SK-N-SH (cell line): ENCODE data around the gene KAT6B. TPM values are rescaled to one million over a fixed set of nuclear protein-coding genes. Genes with fewer than 3 reads are reported as not detected.

Experiments used
- CTCF ChIA-PET: fragments of 300-600, 350-600 bp; formaldehyde crosslinking; extraction: SDS; loops from one replicate; lab custom pipeline; 2021; lab: Yijun Ruan, JAX
- POLR2A ChIA-PET: fragments of 350-600 bp; sonication (Branson Sonifier 250); formaldehyde crosslinking; extraction: SDS; loops from one replicate; lab custom pipeline; 2020; ENCODE audit warnings: antibody characterized with exemption, inconsistent platforms; lab: Yijun Ruan, JAX
- DNase-seq: peaks from one replicate; pipeline ENCODE4 v3.0.0; 2012
- H2AFZ ChIP-seq: fragments of 200-600 bp; sonication (generic); 2 replicates; pipeline ENCODE4 v1.8.1; 2016; ENCODE audit warnings: antibody characterized with exemption, mild to moderate bottlenecking, low read depth
- H3F3A ChIP-seq: fragments of 200-600 bp; sonication (generic); replicated peaks from 2 replicates; pipeline ENCODE3; 2016; ENCODE audit warnings: antibody characterized with exemption, mild to moderate bottlenecking; ENCODE audit not compliant: insufficient read depth
- H3K27ac ChIP-seq, 2 experiments: fragments of 200-500 bp in 1 of 2; fragments of 200-600 bp in 1 of 2; sonication (Bioruptor generic) in 1 of 2; sonication (generic), shearing (Covaris generic) in 1 of 2; 2 replicates each; pipeline versions ENCODE4 v1.5.1 to v1.6.1; 2014 to 2016; ENCODE audit warnings: low read depth in 2 of 2, inconsistent platforms in 1 of 2, low read length in 1 of 2, mild to moderate bottlenecking in 1 of 2, mixed read lengths in 1 of 2
- H3K27me3 ChIP-seq: fragments of 200-600 bp; sonication (generic), shearing (Covaris generic); 2 replicates; pipeline ENCODE4 v1.6.1; 2016; ENCODE audit warnings: mixed run types; ENCODE audit not compliant: insufficient read depth
- H3K36me3 ChIP-seq, 2 experiments: fragments of 200-500 bp in 1 of 2; fragments of 200-600 bp in 1 of 2; sonication (Bioruptor generic) in 1 of 2; sonication (generic) in 1 of 2; replicated peaks in 1 of 2; 2 replicates each; pipeline versions ENCODE3 to v1.5.1; 2014 to 2016; ENCODE audit warnings: low read length in 1 of 2, mild to moderate bottlenecking in 1 of 2; ENCODE audit not compliant: insufficient read depth in 2 of 2, control insufficient read depth in 1 of 2
- H3K4me1 ChIP-seq, 2 experiments: fragments of 200-500 bp in 1 of 2; fragments of 200-600 bp in 1 of 2; sonication (Bioruptor generic) in 1 of 2; sonication (generic), shearing (Covaris generic) in 1 of 2; 2 replicates each; pipeline versions ENCODE4 v1.5.1 to v1.6.1; 2014 to 2016; ENCODE audit warnings: low read depth in 1 of 2, low read length in 1 of 2, mixed run types in 1 of 2; ENCODE audit not compliant: insufficient read depth in 2 of 2, control insufficient read depth in 1 of 2
- H3K4me2 ChIP-seq: fragments of 200-600 bp; sonication (generic), shearing (Covaris generic); 2 replicates; pipeline ENCODE4 v1.6.1; 2017; ENCODE audit warnings: mixed run types
- H3K4me3 ChIP-seq, 2 experiments: fragments of 200-500 bp in 1 of 2; fragments of 200-600 bp in 1 of 2; sonication (Bioruptor generic) in 1 of 2; sonication (generic), shearing (Covaris generic) in 1 of 2; 2 replicates each; pipeline versions ENCODE4 v1.5.1 to v1.8.1; 2014 to 2016; ENCODE audit warnings: low read depth in 2 of 2, inconsistent platforms in 1 of 2, low read length in 1 of 2, mild to moderate bottlenecking in 1 of 2, mixed read lengths in 1 of 2, moderate library complexity in 1 of 2
- H3K79me2 ChIP-seq: fragments of 200-600 bp; sonication (generic); 2 replicates; pipeline ENCODE4 v1.8.1; 2017; ENCODE audit warnings: mild to moderate bottlenecking; ENCODE audit not compliant: insufficient read depth
- H3K9ac ChIP-seq: fragments of 200-600 bp; sonication (generic); 2 replicates; pipeline ENCODE4 v1.6.1; 2017; ENCODE audit warnings: mixed run types
- H3K9me2 ChIP-seq: fragments of 200-600 bp; sonication (generic); 2 replicates; pipeline ENCODE4 v1.6.1; 2017; ENCODE audit warnings: mixed run types
- H3K9me3 ChIP-seq: fragments of 200-600 bp; sonication (generic); 2 replicates; pipeline ENCODE4 v1.6.1; 2017; ENCODE audit warnings: mixed run types, mild to moderate bottlenecking, moderate library complexity
- H4K20me1 ChIP-seq: fragments of 200-600 bp; sonication (generic); 2 replicates; pipeline ENCODE4 v1.6.1; 2017; ENCODE audit warnings: mild to moderate bottlenecking, mixed run types; ENCODE audit not compliant: insufficient read depth
- CHD2 ChIP-seq: fragments of 150-350 bp; IDR thresholded peaks from 2 replicates; pipeline ENCODE4 v1.6.1; 2018; ENCODE audit warnings: low read length; ENCODE audit not compliant: partially characterized antibody
- ELF1 ChIP-seq: IDR thresholded peaks from 2 replicates; pipeline ENCODE4 v1.4.0; 2012
- EP300 ChIP-seq, 2 experiments: IDR thresholded peaks; 2 replicates each; pipeline versions ENCODE4 v1.4.0 to v1.6.1; 2012; ENCODE audit warnings: borderline replicate concordance in 1 of 2, low read depth in 1 of 2, low read length in 1 of 2
- EZH2phosphoT487 ChIP-seq: fragments of 200-600 bp; sonication (generic); IDR thresholded peaks from 2 replicates; pipeline ENCODE4 v1.6.1; 2017; ENCODE audit warnings: low read depth, mixed run types, mild to moderate bottlenecking, antibody characterized with exemption, moderate library complexity, borderline replicate concordance
- FOXJ3 ChIP-seq: sonication (generic); formaldehyde crosslinking; IDR thresholded peaks from 2 replicates; pipeline ENCODE4 v1.5.1; 2020; ENCODE audit warnings: mild to moderate bottlenecking, missing genetic modification reagents
- FOXM1 ChIP-seq: IDR thresholded peaks from 2 replicates; pipeline ENCODE4 v1.4.0; 2012; ENCODE audit warnings: low read depth, mild to moderate bottlenecking
- GATA2 ChIP-seq: sonication (generic); formaldehyde crosslinking; IDR thresholded peaks from 2 replicates; pipeline ENCODE4 v1.5.0; 2020; ENCODE audit warnings: mild to moderate bottlenecking, missing genetic modification reagents
- MAX ChIP-seq: IDR thresholded peaks from 2 replicates; pipeline ENCODE4 v1.4.0; 2012; ENCODE audit warnings: low read depth
- MEF2A ChIP-seq: IDR thresholded peaks from 2 replicates; pipeline ENCODE4 v1.4.0; 2012; ENCODE audit warnings: low read depth, borderline replicate concordance
- MXI1 ChIP-seq: IDR thresholded peaks from 2 replicates; pipeline ENCODE4 v1.6.1; 2012; ENCODE audit warnings: mild to moderate bottlenecking, low read depth, low read length, improper control_type of control experiment
- NRF1 ChIP-seq: IDR thresholded peaks from 2 replicates; pipeline ENCODE4 v1.6.1; 2012; ENCODE audit warnings: low read depth, mild to moderate bottlenecking, low read length
- PBX3 ChIP-seq: IDR thresholded peaks from 2 replicates; pipeline ENCODE4; 2012
- POLR2AphosphoS5 ChIP-seq: IDR thresholded peaks from 2 replicates; pipeline ENCODE4 v1.6.1; 2012; ENCODE audit warnings: low read depth, low read length
- RAD21 ChIP-seq: IDR thresholded peaks from 2 replicates; pipeline ENCODE4 v1.6.1; 2012; ENCODE audit warnings: mild to moderate bottlenecking, low read length
- REST ChIP-seq: IDR thresholded peaks from 2 replicates; pipeline ENCODE4 v1.6.1; 2012; ENCODE audit warnings: mild to moderate bottlenecking, low read depth, low read length, moderate library complexity
- RFX5 ChIP-seq: IDR thresholded peaks from 2 replicates; pipeline ENCODE4 v1.6.1; 2012; ENCODE audit warnings: mild to moderate bottlenecking, improper control_type of control experiment, low read length
- TAF1 ChIP-seq: IDR thresholded peaks from 2 replicates; pipeline ENCODE4 v1.6.1; 2012; ENCODE audit warnings: low read depth, mild to moderate bottlenecking, low read length, moderate library complexity, borderline replicate concordance
- USF1 ChIP-seq: IDR thresholded peaks from 2 replicates; pipeline ENCODE4 v1.4.0; 2012; ENCODE audit warnings: low read depth, borderline replicate concordance
- USF2 ChIP-seq: fragments of 150-350 bp; IDR thresholded peaks from 2 replicates; pipeline ENCODE4 v1.6.1; 2017; ENCODE audit warnings: antibody characterized with exemption, low read length, low read depth, borderline replicate concordance
- ZBTB33 ChIP-seq: IDR thresholded peaks from 2 replicates; pipeline ENCODE4 v1.4.0; 2012; ENCODE audit warnings: low read depth, borderline replicate concordance
- WGBS: methylation state at CpG from one replicate; pipeline ENCODE4 v1.1.6; 2017; ENCODE audit warnings: low lambda C conversion rate; 5-methylcytosine and 5-hydroxymethylcytosine counted together
- polyA plus RNA-seq, 3 experiments: library from polyadenylated mRNA; depleted of rRNA; stranded (reverse); fragments of >200 nt; gene quantifications; 2 replicates each; pipeline ENCODE4 v1.2.3, GENCODE V29; 2012

The KAT6B gene
- polyA plus RNA-seq, 1 of the 3 experiments (the other 2 are of a cell fraction) = 4.3 TPM

- ChIA-PET CTCF (no interaction called here), POLR2A (no interaction called here)
- H3K9me3 ChIP-seq = no peaks in the 10 kb centered on the region
- no peak overlapping the region for H3K4me3 ChIP-seq
- H3K4me2 ChIP-seq = no peak overlapping the region
- H3K27me3 ChIP-seq = no peaks in the 10 kb centered on the region
- TF ChIP-seq PBX3 (no peak), RAD21 (no peak), ZBTB33 (no peak), POLR2AphosphoS5 (no peak), EP300 (IDR thresholded peaks at IDR 0.05; ENCODE audit: borderline replicate concordance in 1 of 2, low read depth in 1 of 2, low read length in 1 of 2) (no peak), FOXJ3 (CRISPR knock-in tag) (no peak), MXI1 (no peak), FOXM1 (no peak), RFX5 (no peak), ELF1 (no peak), CHD2 (no peak), GATA2 (no peak), NRF1 (no peak), TAF1 (no peak), EZH2phosphoT487 (no peak)
- no peaks in the 10 kb centered on the region for H3F3A ChIP-seq
- peaks cover 0 to 4% of the 10 kb centered on the region in 2 experiments for H3K36me3 ChIP-seq
- H3K4me1 ChIP-seq = peaks cover 0 to 8% of the 10 kb centered on the region in 2 experiments; a peak in 1 of 4 replicates
- no peak overlapping the region for H3K9ac ChIP-seq
- peaks cover 57% of the 10 kb centered on the region for H3K79me2 ChIP-seq
- H3K27ac ChIP-seq = no peak overlapping the region
- 100% methylated on average over 1 of the region's 1 CpG for WGBS
- DNase-seq = no peak
- peaks cover 22% of the 10 kb centered on the region; the same call in 1 of the 2 replicates for H4K20me1 ChIP-seq
- H3K9me2 ChIP-seq = no peaks in the 10 kb centered on the region
- H2AFZ ChIP-seq = no peak overlapping the region
Observed at GRCh38 chr10:74874649-74875048, 48.2 kb downstream of the KAT6B start.

GRCh38 chr10:74875068-74875467, 48.7 kb downstream of the KAT6B start:
- Histone ChIP-seq H3K4me1 (peaks cover 0 to 10% of the 10 kb centered on the region in 2 experiments; a peak in 1 of 4 replicates), H3K9me2 (no peaks in the 10 kb centered on the region), H3K9me3 (no peaks in the 10 kb centered on the region), H3K4me3 (no peak overlapping the region), H3K27me3 (no peaks in the 10 kb centered on the region), H3K9ac (no peak overlapping the region), H3K27ac (no peak overlapping the region), H3K79me2 (peaks cover 53% of the 10 kb centered on the region), H3K36me3 (peaks cover 0 to 2% of the 10 kb centered on the region in 2 experiments), H3K4me2 (no peak overlapping the region), H2AFZ (no peak overlapping the region), H3F3A (peaks cover 2% of the 10 kb centered on the region), H4K20me1 (peaks cover 21% of the 10 kb centered on the region; the same call in 1 of the 2 replicates)
- DNase-seq = no peak
- ChIA-PET POLR2A (no interaction called here), CTCF (no interaction called here)
- TF ChIP-seq USF2 (no peak), REST (no peak), MXI1 (no peak), USF1 (no peak), CHD2 (no peak), FOXM1 (no peak), MAX (no peak), ELF1 (no peak), MEF2A (no peak), RAD21 (no peak)
